Vagina (tissue), 2 donors: ENCODE measurements around the gene AHR. TPM values are rescaled to one million over a fixed set of nuclear protein-coding genes. Genes with fewer than 3 reads are reported as not detected.

Source experiments
- DNase-seq, 2 donors: peaks; one replicate each; pipeline ENCODE4 v3.0.0-alpha.2; 2017; ENCODE audit errors: extremely low spot score in 2 of 2
- H3K27ac ChIP-seq: fragments of 200-600 bp; sonication (generic); one replicate; pipeline ENCODE4 v1.5.1; 2019
- H3K27me3 ChIP-seq: fragments of 200-600 bp; sonication (generic); one replicate; pipeline ENCODE4 v1.5.1; 2019
- H3K36me3 ChIP-seq, 2 donors: fragments of 200-600 bp; sonication (generic); one replicate each; pipeline ENCODE4 v1.5.1; 2017 to 2019
- H3K4me1 ChIP-seq: fragments of 200-600 bp; sonication (generic); one replicate; pipeline ENCODE4 v1.5.1; 2019
- H3K4me3 ChIP-seq, 2 donors: fragments of 200-600 bp; sonication (generic); 1 replicate in 1 of 2; 2 replicates in 1 of 2; pipeline ENCODE4 v1.5.1; 2016 to 2019
- H3K9me3 ChIP-seq: fragments of 200-600 bp; sonication (generic); one replicate; pipeline ENCODE4 v1.5.1; 2019
- POLR2A ChIP-seq, 2 donors: fragments of 450-650 bp; IDR thresholded peaks; one replicate each; pipeline ENCODE4 v1.6.1; 2017; ENCODE audit warnings: antibody characterized with exemption in 2 of 2, mild to moderate bottlenecking in 2 of 2, moderate library complexity in 2 of 2
- POLR2AphosphoS5 ChIP-seq, 2 donors: sonication (generic); formaldehyde crosslinking; IDR thresholded peaks; one replicate each; pipeline ENCODE4 v1.9.0; 2017; ENCODE audit warnings: antibody characterized with exemption in 2 of 2, mild to moderate bottlenecking in 2 of 2, low read depth in 1 of 2; ENCODE audit not compliant: insufficient read depth in 1 of 2
- intact Hi-C: fragments of 100-400 bp; cut with DNase I; formaldehyde crosslinking; loops from one replicate; pipeline ENCODE4 v1.15.1; 2023
- total RNA-seq: library from RNA; depleted of rRNA; stranded (reverse); fragments of >200 nt; gene quantifications from one replicate; pipeline ENCODE4 v1.2.3, GENCODE V29; 2016
- TF ChIP-seq, protein P1 (sequence below), 3 experiments: fragments of 450-650 bp in 2 of 3; fragments of 200-600 bp in 1 of 3; sonication (generic) in 1 of 3; IDR thresholded peaks; one replicate each; pipeline ENCODE4 v1.5.1; 2017 to 2019; ENCODE audit warnings: antibody characterized with exemption in 3 of 3, mild to moderate bottlenecking in 2 of 3, moderate library complexity in 2 of 3

Gene AHR
- total RNA-seq, 1 donor from 2014 or later, result 122 TPM

DNA sequence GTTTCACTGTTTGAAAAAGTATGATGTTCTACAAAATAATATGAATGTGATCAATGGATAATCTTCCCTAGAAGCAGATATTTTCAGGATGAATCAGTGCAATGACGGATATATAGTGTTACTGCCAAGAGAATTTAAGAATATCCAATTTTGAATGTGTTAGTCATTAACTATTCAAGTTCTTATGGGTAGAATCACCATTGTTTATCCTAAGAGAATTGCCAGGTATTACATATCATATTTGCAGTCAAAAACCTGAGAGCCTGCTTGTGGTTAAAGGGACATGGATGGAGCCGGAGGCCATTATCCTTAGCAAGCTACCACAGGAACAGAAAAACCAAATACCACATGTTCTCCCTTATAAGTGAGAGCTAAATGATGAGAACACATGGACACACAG is 26.9 kb downstream of the AHR start:
- DNase-seq, result no peak
- Histone ChIP-seq H3K27me3 (no peaks in the 10 kb centered on the region), H3K27ac (no peak overlapping the region), H3K4me1 (peaks cover 30% of the 10 kb centered on the region), H3K4me3 (no peak overlapping the region), H3K36me3 (peaks cover 0 to 6% of the 10 kb centered on the region in 2 donors), H3K9me3 (no peaks in the 10 kb centered on the region)
- TF ChIP-seq POLR2A (IDR thresholded peaks at IDR 0.05) (no peak), POLR2AphosphoS5 (IDR thresholded peaks at IDR 0.05; ENCODE audit: insufficient read depth in 1 of 2, low read depth in 1 of 2) (no peak)
- TF ChIP-seq, protein P1, sequence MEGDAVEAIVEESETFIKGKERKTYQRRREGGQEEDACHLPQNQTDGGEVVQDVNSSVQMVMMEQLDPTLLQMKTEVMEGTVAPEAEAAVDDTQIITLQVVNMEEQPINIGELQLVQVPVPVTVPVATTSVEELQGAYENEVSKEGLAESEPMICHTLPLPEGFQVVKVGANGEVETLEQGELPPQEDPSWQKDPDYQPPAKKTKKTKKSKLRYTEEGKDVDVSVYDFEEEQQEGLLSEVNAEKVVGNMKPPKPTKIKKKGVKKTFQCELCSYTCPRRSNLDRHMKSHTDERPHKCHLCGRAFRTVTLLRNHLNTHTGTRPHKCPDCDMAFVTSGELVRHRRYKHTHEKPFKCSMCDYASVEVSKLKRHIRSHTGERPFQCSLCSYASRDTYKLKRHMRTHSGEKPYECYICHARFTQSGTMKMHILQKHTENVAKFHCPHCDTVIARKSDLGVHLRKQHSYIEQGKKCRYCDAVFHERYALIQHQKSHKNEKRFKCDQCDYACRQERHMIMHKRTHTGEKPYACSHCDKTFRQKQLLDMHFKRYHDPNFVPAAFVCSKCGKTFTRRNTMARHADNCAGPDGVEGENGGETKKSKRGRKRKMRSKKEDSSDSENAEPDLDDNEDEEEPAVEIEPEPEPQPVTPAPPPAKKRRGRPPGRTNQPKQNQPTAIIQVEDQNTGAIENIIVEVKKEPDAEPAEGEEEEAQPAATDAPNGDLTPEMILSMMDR (IDR thresholded peaks at IDR 0.05), result no peak
- intact Hi-C loops, result no loop called here

DNA sequence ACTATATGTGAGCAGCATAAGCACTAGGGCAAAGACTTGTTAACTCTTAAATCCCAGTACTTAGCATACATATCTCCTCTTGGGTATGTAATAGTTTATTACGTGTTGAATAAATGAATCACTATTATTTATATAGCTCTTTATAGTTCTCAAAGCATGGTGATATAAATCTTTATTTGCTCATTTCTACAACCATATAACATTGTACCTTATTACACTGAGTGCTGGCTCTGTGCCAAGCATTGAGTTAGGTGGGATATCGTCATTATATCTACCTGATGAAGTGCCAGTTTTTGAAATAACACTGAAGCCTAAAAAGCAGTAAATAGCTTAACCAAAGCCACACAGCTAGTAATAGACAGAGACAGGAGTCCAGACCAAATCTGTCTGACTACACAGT is 27.9 kb downstream of the AHR start:
- peaks cover 21% of the 10 kb centered on the region for H3K4me1 ChIP-seq
- H3K4me3 ChIP-seq, result no peak overlapping the region
- H3K9me3 ChIP-seq, result no peaks in the 10 kb centered on the region
- H3K27ac ChIP-seq, result no peak overlapping the region
- H3K27me3 ChIP-seq, result no peaks in the 10 kb centered on the region
- TF ChIP-seq, protein P1 (IDR thresholded peaks at IDR 0.05), result no peak
- TF ChIP-seq POLR2AphosphoS5 (IDR thresholded peaks at IDR 0.05; ENCODE audit: insufficient read depth in 1 of 2, low read depth in 1 of 2) (no peak), POLR2A (IDR thresholded peaks at IDR 0.05) (no peak)
- DNase-seq, result no peak
- H3K36me3 ChIP-seq, result peaks cover 0 to 16% of the 10 kb centered on the region in 2 donors
- intact Hi-C loops, result no loop called here

DNA sequence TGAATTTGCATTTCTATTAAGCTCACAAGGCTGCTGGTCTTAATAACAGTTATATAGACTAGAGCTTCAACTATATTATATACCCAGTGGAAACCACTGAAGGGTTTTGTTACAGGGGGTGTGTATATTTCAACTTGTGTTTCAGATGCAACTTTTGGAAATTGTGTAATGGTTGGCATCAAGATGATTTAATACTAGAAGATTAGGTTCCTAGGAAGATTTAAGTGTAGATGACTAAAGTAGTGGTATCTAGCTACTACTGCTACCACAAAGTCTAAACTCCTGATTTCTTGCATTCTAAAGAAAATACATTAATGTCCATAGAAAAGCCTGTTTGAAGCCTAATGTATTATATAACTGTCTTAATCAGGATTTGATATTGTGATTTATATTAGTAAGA is 30.2 kb downstream of the AHR start:
- H3K4me3 ChIP-seq, result no peak overlapping the region
- intact Hi-C loops, result no loop called here
- peaks cover 0 to 17% of the 10 kb centered on the region in 2 donors for H3K36me3 ChIP-seq
- H3K4me1 ChIP-seq, result peaks cover 27% of the 10 kb centered on the region
- TF ChIP-seq POLR2A (IDR thresholded peaks at IDR 0.05) (no peak), POLR2AphosphoS5 (IDR thresholded peaks at IDR 0.05; ENCODE audit: insufficient read depth in 1 of 2, low read depth in 1 of 2) (no peak)
- TF ChIP-seq, protein P1 (IDR thresholded peaks at IDR 0.05), result no peak
- H3K9me3 ChIP-seq, result no peaks in the 10 kb centered on the region
- H3K27me3 ChIP-seq, result no peaks in the 10 kb centered on the region
- no peak for DNase-seq
- no peak overlapping the region for H3K27ac ChIP-seq

DNA sequence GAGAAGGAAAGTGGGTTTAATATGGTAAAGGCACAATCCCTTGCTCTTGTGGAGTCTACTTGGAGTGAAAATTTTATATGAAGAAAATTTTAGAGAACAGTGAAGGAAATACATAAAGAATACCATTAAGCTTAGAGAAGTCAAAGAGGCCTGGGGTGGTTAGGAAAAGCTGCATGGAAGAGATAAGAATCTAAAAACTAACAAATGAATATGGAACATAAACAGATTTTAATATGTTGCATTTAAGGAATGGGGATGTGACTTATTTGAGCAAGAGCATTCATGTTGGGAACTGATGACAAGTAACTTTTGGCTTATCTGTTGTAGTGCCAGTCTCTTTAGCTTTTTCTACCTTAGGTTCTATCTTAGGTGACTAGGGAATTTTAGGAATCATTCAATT is 31.0 kb downstream of the AHR start:
- DNase-seq, result no peak
- Histone ChIP-seq H3K27me3 (no peaks in the 10 kb centered on the region), H3K4me1 (peaks cover 22% of the 10 kb centered on the region), H3K36me3 (peaks cover 0 to 25% of the 10 kb centered on the region in 2 donors), H3K9me3 (no peaks in the 10 kb centered on the region), H3K4me3 (no peak overlapping the region), H3K27ac (no peak overlapping the region)
- TF ChIP-seq POLR2AphosphoS5 (IDR thresholded peaks at IDR 0.05; ENCODE audit: insufficient read depth in 1 of 2, low read depth in 1 of 2) (no peak), POLR2A (IDR thresholded peaks at IDR 0.05) (no peak)
- TF ChIP-seq, protein P1 (IDR thresholded peaks at IDR 0.05), result no peak
- intact Hi-C loops, result no loop called here

DNA sequence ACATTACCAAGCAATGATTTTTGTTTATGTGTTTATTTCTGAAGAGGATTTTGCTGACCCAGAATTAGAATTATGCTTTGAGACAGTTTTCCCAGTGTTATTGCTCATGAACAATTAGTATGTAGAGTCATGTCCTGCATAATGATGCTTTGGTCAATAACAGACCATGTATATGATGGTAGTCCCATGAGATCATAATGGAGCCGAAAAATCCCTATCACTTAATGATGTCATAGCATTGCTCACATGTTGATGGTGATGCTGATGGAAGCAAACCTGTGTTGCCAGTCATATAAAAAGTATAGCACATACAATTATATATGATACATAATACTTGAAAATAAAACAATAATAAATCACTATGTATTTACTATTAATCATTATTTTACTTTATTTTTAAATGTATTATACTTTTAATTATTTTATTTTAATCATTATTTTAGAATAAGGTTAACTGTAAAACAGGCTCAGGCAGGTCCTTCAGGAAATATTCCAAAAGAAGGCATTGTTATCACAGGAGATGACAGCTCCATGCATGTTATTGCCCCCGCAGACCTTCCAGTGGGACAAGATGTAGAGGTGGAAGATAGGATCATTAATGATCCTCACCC is 33.5 kb downstream of the AHR start:
- no peaks in the 10 kb centered on the region for H3K27me3 ChIP-seq
- H3K36me3 ChIP-seq, result peaks cover 0 to 36% of the 10 kb centered on the region in 2 donors
- H3K9me3 ChIP-seq, result no peaks in the 10 kb centered on the region
- DNase-seq, result no peak
- H3K4me3 ChIP-seq, result no peak overlapping the region
- intact Hi-C loops, result no loop called here
- no peak overlapping the region for H3K27ac ChIP-seq
- H3K4me1 ChIP-seq, result peaks cover 6% of the 10 kb centered on the region
- TF ChIP-seq, protein P1 (IDR thresholded peaks at IDR 0.05), result no peak
- TF ChIP-seq POLR2A (IDR thresholded peaks at IDR 0.05) (no peak), POLR2AphosphoS5 (IDR thresholded peaks at IDR 0.05; ENCODE audit: insufficient read depth in 1 of 2, low read depth in 1 of 2) (no peak)
